K562 (cell line): ENCODE measurements around the gene PPL. TPM values are rescaled to one million over a fixed set of nuclear protein-coding genes. Genes with fewer than 3 reads are reported as not detected.

Experiments
- ATAC-seq: fragments of 200-7000 bp; cut with Tn5 transposase; 3 replicates; pipeline ENCODE4 v1.9.1; 2020; ENCODE audit warnings: moderate library complexity
- BruUV-seq: library from RNA; stranded (reverse); fragments of 400-500 nt; replicated peaks from 2 replicates; lab custom pipeline; 2021; lab: Mats Ljungman, UMichigan
- CTCF ChIA-PET: fragments of 300-600 bp; formaldehyde crosslinking; extraction: SDS; loops from one replicate; lab custom pipeline; 2021; ENCODE audit warnings: low intra/inter-chr PET ratio; lab: Yijun Ruan, JAX
- POLR2A ChIA-PET: fragments of 300-600, 350-650 bp; sonication (Branson Sonifier 250); formaldehyde crosslinking; extraction: SDS; loops from one replicate; lab custom pipeline; 2021; ENCODE audit warnings: antibody characterized with exemption, inconsistent platforms; lab: Yijun Ruan, JAX
- DNase-seq, 4 experiments: peaks; one replicate each; pipeline versions ENCODE4 v3.0.0 to v3.0.0-alpha.2; 2011 to 2018; ENCODE audit warnings: low spot score in 3 of 4, mixed read lengths in 3 of 4; ENCODE audit errors: extremely low read depth in 1 of 4
- FAIRE-seq: peaks from 2 replicates; lab custom pipeline; 2011; peaks lifted over from hg19 to GRCh38; lab: Jason Lieb, UNC
- H2AFZ ChIP-seq: 2 replicates; pipeline ENCODE4 v1.6.0; 2011; ENCODE audit warnings: low read depth, low read length, control low read depth, inconsistent platforms
- H3K27ac ChIP-seq: fragments of 200-600 bp; 3 replicates; pipeline ENCODE4 v1.8.0; 2011; ENCODE audit warnings: low read depth, mild to moderate bottlenecking, control low read depth, inconsistent platforms, low read length, moderate library complexity, mixed read lengths; ENCODE audit errors: extremely low read depth
- H3K27me3 ChIP-seq, 2 experiments: fragments of 300-600 bp in 1 of 2; 2 replicates in 1 of 2; 3 replicates in 1 of 2; pipeline versions ENCODE4 v1.6.0 to v1.8.0; 2011; ENCODE audit warnings: inconsistent platforms in 2 of 2, low read length in 2 of 2, mild to moderate bottlenecking in 1 of 2, mixed read lengths in 1 of 2, moderate library complexity in 1 of 2; ENCODE audit not compliant: control insufficient read depth in 2 of 2, insufficient read depth in 2 of 2
- H3K36me3 ChIP-seq: fragments of 300-600 bp; 3 replicates; pipeline ENCODE4 v1.8.0; 2011; ENCODE audit warnings: mild to moderate bottlenecking, low read length, inconsistent platforms; ENCODE audit not compliant: control insufficient read depth, insufficient read depth
- H3K4me1 ChIP-seq, 2 experiments: fragments of 200-600 bp in 1 of 2; replicated peaks in 1 of 2; 2 replicates in 1 of 2; 3 replicates in 1 of 2; pipeline versions ENCODE4 v1.5.1 to v1.8.0; 2011; ENCODE audit warnings: inconsistent platforms in 2 of 2, low read length in 2 of 2, mild to moderate bottlenecking in 1 of 2, mixed read lengths in 1 of 2, moderate library complexity in 1 of 2; ENCODE audit not compliant: control insufficient read depth in 2 of 2, insufficient read depth in 2 of 2
- H3K4me2 ChIP-seq: 2 replicates; pipeline ENCODE4 v1.6.1; 2011; ENCODE audit warnings: low read length, control low read depth, inconsistent platforms, mixed read lengths; ENCODE audit not compliant: insufficient read depth
- H3K4me3 ChIP-seq: fragments of 200-600 bp; sonication (generic), shearing (Covaris generic); 2 replicates; pipeline ENCODE4 v1.5.1; 2016; ENCODE audit warnings: control low read depth, inconsistent platforms
- H3K79me2 ChIP-seq: fragments of 200-600 bp; 3 replicates; pipeline ENCODE4 v1.8.0; 2011; ENCODE audit warnings: low read length, inconsistent platforms; ENCODE audit not compliant: control insufficient read depth, insufficient read depth
- H3K9ac ChIP-seq, 2 experiments: 2 replicates each; pipeline versions ENCODE4 v1.6.0 to v1.6.1; 2011; ENCODE audit warnings: low read depth in 2 of 2, low read length in 2 of 2, control low read depth in 1 of 2, inconsistent platforms in 1 of 2, mild to moderate bottlenecking in 1 of 2, mixed read lengths in 1 of 2; ENCODE audit not compliant: insufficient read depth in 1 of 2
- H3K9me1 ChIP-seq: one replicate; pipeline ENCODE4 v1.6.0; 2011; ENCODE audit warnings: inconsistent platforms, mild to moderate bottlenecking, low read length, moderate library complexity; ENCODE audit not compliant: control insufficient read depth, insufficient read depth
- H3K9me3 ChIP-seq: replicated peaks from 2 replicates; pipeline ENCODE4 v1.5.1; 2011; ENCODE audit warnings: low read depth, low read length, inconsistent platforms; ENCODE audit not compliant: control insufficient read depth, insufficient read depth
- H4K20me1 ChIP-seq: replicated peaks from 2 replicates; pipeline ENCODE4 v1.6.1; 2011; ENCODE audit warnings: low read length, inconsistent platforms, mixed read lengths; ENCODE audit not compliant: control insufficient read depth, insufficient read depth
- GATAD2A ChIP-seq: fragments of 450-650 bp; IDR thresholded peaks from 2 replicates; pipeline ENCODE4 v1.6.1; 2017
- MXI1 ChIP-seq: IDR thresholded peaks from 2 replicates; pipeline ENCODE4 v1.6.1; 2011; ENCODE audit warnings: low read depth, mild to moderate bottlenecking, improper control_type of control experiment, low read length
- NCOA4 ChIP-seq: fragments of 450-650 bp; IDR thresholded peaks from 2 replicates; pipeline ENCODE4 v1.6.1; 2018; ENCODE audit warnings: mild to moderate bottlenecking; ENCODE audit not compliant: partially characterized antibody
- ZNF121 ChIP-seq: sonication (generic); formaldehyde crosslinking; conservative IDR thresholded peaks from 2 replicates; pipeline ENCODE4 v1.8.0; 2022; ENCODE audit warnings: missing genetic modification reagents
- WGBS: fragments of 100-300 bp; shearing (Covaris generic); methylation state at CpG from one replicate; pipeline ENCODE4 v1.1.6; 2016; ENCODE audit warnings: low coverage, mixed read lengths; ENCODE audit not compliant: insufficient coverage; ENCODE audit errors: missing lambda C conversion rate; 5-methylcytosine and 5-hydroxymethylcytosine counted together
- in situ Hi-C: fragments of 300-500 bp; cut with MboI; formaldehyde crosslinking; loops from 4 replicates; pipeline ENCODE4 v1.15.0; 2018; ENCODE audit warnings: inconsistent platforms, mixed read lengths
- intact Hi-C: fragments of 100-400 bp; cut with micrococcal nuclease; formaldehyde crosslinking; loops from 2 replicates; pipeline ENCODE4 v1.14.2; 2022
- polyA plus RNA-seq, 8 experiments: library from polyadenylated mRNA; depleted of rRNA in 4 of 8; stranded (reverse) in 5 of 8; unstranded in 3 of 8; fragments of >200 nt; fragmentation: Nextera tagmentation in 2 of 8; fragmentation: Illumina TruSeq in 1 of 8; extraction: Ambion mirVana in 2 of 8; extraction: Trizol in 1 of 8; gene quantifications; 2 replicates each; pipeline versions ENCODE4 v1.2.1 to v1.2.3, GENCODE V29; 2011 to 2014; ENCODE audit warnings: inconsistent platforms in 1 of 8, missing spikeins in 1 of 8
- total RNA-seq, 7 experiments: library from RNA; depleted of rRNA in 6 of 7; stranded (reverse); fragments of >200 nt in 6 of 7; fragmentation: Illumina TruSeq in 2 of 7; extraction: Trizol in 2 of 7; gene quantifications; 2 replicates each; pipeline versions ENCODE4 v1.2.1 to v1.2.3, GENCODE V29; 2011 to 2021; ENCODE audit warnings: low replicate concordance in 1 of 7
- TF ChIP-seq, protein P1 (sequence below): sonication (generic); formaldehyde crosslinking; IDR thresholded peaks from 2 replicates; pipeline ENCODE4 v1.8.1; 2023; ENCODE audit warnings: mild to moderate bottlenecking, missing genetic modification reagents

Gene PPL
- total and polyA plus RNA-seq, 9 of the 15 experiments (the other 6 are each of a cell fraction or from before 2014, with no cell fraction given): 0.01 to 0.15 (median 0.07) TPM; not detected in 3

GRCh38 chr16:4928227-4928626 lies 8.7 kb downstream of the PPL start (continued):
- TF ChIP-seq, protein P1, sequence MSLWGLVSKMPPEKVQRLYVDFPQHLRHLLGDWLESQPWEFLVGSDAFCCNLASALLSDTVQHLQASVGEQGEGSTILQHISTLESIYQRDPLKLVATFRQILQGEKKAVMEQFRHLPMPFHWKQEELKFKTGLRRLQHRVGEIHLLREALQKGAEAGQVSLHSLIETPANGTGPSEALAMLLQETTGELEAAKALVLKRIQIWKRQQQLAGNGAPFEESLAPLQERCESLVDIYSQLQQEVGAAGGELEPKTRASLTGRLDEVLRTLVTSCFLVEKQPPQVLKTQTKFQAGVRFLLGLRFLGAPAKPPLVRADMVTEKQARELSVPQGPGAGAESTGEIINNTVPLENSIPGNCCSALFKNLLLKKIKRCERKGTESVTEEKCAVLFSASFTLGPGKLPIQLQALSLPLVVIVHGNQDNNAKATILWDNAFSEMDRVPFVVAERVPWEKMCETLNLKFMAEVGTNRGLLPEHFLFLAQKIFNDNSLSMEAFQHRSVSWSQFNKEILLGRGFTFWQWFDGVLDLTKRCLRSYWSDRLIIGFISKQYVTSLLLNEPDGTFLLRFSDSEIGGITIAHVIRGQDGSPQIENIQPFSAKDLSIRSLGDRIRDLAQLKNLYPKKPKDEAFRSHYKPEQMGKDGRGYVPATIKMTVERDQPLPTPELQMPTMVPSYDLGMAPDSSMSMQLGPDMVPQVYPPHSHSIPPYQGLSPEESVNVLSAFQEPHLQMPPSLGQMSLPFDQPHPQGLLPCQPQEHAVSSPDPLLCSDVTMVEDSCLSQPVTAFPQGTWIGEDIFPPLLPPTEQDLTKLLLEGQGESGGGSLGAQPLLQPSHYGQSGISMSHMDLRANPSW (CRISPR knock-in tag): no peak

GRCh38 chr16:4927661-4928060 lies 9.3 kb downstream of the PPL start:
- TF ChIP-seq NCOA4: no peak
- TF ChIP-seq ZNF121 (CRISPR knock-in tag): peak; percentile 65
- no peak for TF ChIP-seq GATAD2A
- no peak for TF ChIP-seq MXI1
- FAIRE-seq: no peak
- no peak overlapping the region for H3K9ac ChIP-seq

More at GRCh38 chr16:4927661-4928060, 9.3 kb downstream of the PPL start:
- 0 out of 2 replicates have a peak, but pooled peaks cover 7% of the 10 kb centered on the region for H4K20me1 ChIP-seq
- POLR2A ChIA-PET: interaction anchor here (0.5 kb wide), 1 partner anchor 9 kb away, joined by 4 read pairs; no protein-coding TSS in a partner anchor
- H3K4me1 ChIP-seq: peaks cover 0 to 5% of the 10 kb centered on the region in 2 experiments; a peak in 2 of 5 replicates
- no peak overlapping the region for H2AFZ ChIP-seq
- no peaks in the 10 kb centered on the region for H3K79me2 ChIP-seq
- no peak overlapping the region for H3K4me2 ChIP-seq
- no peak overlapping the region for H3K27ac ChIP-seq
- DNase-seq (no peak), ATAC-seq (no peak)
- H3K9me1 ChIP-seq: no peaks in the 10 kb centered on the region
- no TSS peak for BruUV-seq
- no peaks in the 10 kb centered on the region for H3K36me3 ChIP-seq
- in situ Hi-C loops: no loop called here
- peaks cover 38 to 61% of the 10 kb centered on the region in 2 experiments for H3K27me3 ChIP-seq
- 0% methylated on average over 2 of the region's 2 CpGs for WGBS
- no peak overlapping the region for H3K4me3 ChIP-seq
- intact Hi-C loops: no loop called here
- CTCF ChIA-PET: no interaction called here
- H3K9me3 ChIP-seq: no peaks in the 10 kb centered on the region; the same call in 1 of the 2 replicates
